IPS DF 19.7 (cell line): ENCODE data around the gene PPP1R1B.

Source experiments
- DNase-seq: peaks from one replicate; pipeline ENCODE4 v3.0.0-alpha.2; 2013; ENCODE audit warnings: low read depth, low spot score

The PPP1R1B gene

GRCh38 chr17:39632153-39632941 is 5.6 kb downstream of the PPP1R1B start:
- no peak for DNase-seq

GRCh38 chr17:39633570-39634183 is 6.9 kb downstream of the PPP1R1B start:
- no peak for DNase-seq

DNA sequence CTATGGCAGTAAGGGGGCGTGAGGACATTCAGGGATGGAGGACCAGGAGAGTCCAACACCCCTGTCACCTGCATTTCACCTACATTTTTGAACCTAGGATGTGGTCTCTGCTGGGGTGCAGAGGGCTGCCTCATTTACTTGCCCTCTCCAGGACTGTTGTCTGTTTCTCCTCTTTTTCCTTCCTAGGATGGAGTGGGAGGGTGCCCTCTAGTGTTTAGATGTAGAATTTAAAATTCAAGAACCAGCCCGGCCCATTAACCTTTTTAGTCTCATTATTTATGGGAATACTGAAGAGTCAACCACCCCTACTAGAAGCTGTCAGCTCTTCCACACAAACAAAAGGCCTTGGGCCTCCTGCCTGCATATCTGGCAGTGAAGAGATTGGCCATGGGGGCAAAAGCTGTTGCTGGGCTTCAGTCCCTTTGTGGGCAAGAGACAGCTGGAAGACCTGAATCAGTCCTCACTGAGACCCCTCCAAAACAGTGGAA is 7.7 kb downstream of the PPP1R1B start:
- DNase-seq = no peak

DNA sequence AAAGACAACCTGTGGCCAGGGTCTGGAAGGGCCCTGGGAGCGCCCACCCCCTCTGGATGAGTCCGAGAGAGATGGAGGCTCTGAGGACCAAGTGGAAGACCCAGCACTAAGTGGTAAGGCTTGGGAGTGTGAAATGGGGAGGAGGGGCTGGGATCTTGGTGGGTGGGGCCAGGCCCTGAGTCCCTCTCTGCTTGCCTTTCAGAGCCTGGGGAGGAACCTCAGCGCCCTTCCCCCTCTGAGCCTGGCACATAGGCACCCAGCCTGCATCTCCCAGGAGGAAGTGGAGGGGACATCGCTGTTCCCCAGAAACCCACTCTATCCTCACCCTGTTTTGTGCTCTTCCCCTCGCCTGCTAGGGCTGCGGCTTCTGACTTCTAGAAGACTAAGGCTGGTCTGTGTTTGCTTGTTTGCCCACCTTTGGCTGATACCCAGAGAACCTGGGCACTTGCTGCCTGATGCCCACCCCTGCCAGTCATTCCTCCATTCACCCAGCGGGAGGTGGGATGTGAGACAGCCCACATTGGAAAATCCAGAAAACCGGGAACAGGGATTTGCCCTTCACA is 8.9 kb downstream of the PPP1R1B start:
- no peak for DNase-seq

DNA sequence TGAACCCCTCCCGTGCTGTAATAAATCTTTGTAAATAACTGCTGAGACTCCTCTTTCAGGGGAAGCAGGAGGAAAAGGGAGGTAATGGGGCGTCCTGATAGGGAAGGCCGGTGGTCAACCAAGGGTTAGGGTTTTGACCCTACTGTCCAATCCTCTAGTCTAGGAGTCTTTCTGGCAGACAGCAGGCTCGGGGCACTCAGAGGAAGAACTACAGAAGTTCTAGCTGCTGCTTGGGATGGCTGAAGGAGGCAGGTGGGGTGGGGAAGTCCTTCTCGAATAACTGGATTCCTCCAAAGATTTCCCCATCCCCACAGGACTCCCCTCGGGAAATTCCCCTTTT is 9.8 kb downstream of the PPP1R1B start:
- DNase-seq = no peak

DNA sequence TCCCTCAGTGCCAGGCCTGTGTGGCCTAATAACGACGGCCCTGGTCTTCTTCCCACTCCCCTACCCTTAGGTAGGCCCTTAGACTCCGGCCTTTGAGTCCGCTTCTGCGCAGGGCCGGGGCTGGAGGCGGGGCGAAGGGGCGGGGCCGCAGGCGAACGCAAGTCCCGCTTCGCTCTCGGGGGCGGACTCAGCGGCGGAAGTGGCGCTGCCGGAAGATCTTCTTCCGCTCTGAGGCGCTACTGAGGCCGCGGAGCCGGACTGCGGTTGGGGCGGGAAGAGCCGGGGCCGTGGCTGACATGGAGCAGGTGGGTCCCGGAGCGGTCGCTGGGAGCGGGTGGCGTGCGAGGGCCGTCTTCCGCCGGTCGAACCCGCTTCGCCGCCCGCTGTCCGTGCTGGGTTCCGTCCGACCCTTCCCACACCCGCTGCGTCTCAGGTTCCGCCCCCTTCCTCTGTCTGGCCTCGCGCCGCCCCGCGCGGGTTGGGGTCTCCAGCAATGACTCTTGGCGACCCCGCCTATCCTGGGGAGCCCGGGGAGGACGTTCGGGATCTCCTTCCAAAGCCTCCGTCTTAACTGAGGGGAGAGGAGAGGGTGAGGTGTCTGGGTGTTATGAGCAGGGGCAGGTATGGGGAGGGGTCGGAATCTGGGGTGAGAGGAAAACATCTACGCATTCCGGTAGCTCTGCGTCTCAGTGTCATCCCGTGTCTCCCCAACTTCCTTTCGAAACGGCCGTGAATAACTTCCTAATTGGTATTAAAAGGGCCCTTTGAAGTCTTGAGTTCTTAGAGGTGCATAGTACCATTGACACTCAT is 10.4 kb downstream of the PPP1R1B start, which contains the start of gene STARD3:
Gene STARD3 (plus strand): TSS at position 218 of the 810 bp plus-strand sequence. CDS start 16,388 bp downstream, outside the sequence.
- no peak for DNase-seq

DNA sequence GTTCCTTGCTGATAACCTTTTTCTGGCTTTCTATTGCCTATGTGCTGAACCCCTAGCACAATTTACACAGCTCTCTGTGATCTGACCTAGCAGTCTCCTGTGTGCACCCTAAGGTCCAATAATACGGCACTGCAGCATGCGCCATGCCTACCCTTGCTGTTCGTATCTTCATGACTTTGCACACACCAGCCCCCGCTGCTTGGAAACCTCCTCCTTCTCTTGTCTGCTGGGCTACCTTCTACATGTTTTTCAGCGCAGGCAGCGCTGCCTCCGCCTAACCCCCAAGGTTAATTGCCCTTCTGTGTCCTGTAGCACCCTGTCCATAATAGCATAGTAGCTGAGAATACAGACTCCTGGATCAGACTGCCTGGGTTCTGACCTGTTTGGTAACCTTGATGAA is 11.6 kb downstream of the PPP1R1B start:
- DNase-seq = no peak

GRCh38 chr17:39639043-39639442 is 12.3 kb downstream of the PPP1R1B start:
- DNase-seq = no peak

DNA sequence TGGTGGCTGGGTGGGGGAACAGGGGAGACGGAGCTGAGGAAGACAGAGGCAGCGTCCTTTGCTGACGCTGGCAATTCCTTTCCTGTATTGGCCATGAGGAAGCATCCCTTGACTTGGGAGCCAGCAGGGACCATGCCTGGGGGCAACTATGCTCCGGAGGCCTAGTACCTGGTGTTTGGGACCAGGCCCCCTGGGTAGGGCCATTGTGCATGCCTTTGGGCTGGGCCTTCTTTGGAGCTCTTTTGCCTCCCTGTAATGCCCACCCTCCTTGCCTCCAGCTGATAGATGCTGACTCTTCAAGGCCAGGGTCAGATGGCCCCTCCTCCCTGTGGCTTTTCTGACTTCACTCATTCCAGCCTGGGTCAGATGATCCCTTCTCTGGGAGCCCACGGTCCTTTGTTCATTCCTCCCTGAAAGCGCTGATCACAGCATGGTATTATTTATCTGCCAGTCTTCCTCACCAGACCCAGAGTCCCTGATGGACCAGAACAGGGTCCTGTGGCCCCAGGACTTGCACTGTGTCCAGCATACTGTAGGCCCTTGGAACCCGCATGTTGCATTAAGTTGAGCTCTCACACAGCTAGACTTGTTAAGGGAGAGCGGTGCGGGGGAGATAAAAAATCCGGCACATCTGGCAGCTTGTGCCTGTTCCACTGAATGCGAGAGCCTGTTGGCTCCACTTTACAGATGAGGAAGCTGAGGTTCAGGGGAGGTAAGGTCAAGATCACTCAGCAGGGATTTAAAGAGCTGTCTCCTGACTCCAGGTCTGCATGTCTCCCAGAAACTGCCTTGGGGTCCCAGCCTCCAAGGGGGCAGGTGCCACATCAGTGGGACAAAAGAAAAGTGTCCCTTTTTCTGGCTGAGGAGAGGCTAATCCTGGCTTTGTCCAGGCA is 13.1 kb downstream of the PPP1R1B start:
- no peak for DNase-seq

GRCh38 chr17:39640591-39641031 is 13.9 kb downstream of the PPP1R1B start:
- no peak for DNase-seq

DNA sequence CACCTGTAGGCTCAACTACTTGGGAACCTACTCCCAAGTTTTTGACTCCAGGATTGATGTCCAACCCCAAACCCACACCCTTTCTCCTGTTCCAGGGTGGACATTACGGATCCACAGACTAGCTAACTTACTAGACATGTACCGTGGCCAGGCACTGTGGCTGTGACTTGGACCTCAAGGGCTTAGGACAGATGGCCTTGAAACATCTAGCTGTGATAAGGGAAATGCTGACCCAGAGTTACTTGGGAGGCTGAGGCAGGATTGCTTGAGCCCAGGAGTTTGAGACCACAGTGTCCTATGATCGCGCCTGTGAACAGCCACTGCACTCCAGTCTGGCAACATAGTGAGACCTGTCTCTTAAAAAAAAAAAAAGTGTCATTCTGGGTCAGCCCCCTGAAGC is 14.3 kb downstream of the PPP1R1B start:
- DNase-seq = no peak

GRCh38 chr17:39641883-39642282 is 15.1 kb downstream of the PPP1R1B start:
- no peak for DNase-seq

GRCh38 chr17:39642291-39643074 is 15.7 kb downstream of the PPP1R1B start:
- no peak for DNase-seq

DNA sequence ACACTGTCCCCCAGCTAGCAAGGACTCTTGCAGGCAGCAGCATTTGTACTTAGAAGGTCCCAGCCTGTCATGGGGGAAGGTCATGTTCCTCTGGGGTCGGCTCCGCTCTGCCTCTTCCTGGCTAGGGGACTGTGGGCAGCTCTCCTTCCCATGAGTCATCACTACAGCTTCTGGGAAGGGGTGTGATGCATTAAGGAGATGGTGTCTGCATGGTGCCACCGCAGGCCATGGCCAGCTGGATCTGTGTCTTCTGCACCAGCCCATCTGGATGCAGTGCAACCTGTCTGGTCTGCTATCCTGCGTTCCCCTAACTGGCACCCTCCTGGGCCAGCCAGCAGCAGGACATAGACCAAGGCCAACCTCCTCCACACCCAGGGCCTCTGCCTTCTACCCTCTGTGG is 16.5 kb downstream of the PPP1R1B start:
- DNase-seq = no peak

DNA sequence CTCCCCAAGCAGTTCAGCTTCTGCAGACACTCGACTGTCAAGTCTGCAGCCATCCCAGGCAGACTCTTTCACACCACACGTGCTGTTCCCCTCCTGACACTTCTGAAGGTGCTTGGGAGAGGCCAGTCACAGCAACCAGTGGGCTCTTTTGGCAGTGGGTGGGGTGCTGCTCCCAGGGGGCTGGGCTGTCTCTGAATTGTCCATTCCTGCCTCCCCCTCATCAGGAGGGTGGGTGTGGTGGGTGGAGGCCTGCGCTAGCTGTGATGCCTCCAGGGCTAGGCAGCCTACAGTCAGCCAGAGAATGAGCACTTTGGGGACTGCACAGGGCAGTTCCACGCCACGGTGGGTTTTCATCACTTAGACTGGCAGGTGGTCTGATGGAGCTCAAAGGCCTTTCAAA is 20.5 kb downstream of the PPP1R1B start:
- DNase-seq = no peak

DNA sequence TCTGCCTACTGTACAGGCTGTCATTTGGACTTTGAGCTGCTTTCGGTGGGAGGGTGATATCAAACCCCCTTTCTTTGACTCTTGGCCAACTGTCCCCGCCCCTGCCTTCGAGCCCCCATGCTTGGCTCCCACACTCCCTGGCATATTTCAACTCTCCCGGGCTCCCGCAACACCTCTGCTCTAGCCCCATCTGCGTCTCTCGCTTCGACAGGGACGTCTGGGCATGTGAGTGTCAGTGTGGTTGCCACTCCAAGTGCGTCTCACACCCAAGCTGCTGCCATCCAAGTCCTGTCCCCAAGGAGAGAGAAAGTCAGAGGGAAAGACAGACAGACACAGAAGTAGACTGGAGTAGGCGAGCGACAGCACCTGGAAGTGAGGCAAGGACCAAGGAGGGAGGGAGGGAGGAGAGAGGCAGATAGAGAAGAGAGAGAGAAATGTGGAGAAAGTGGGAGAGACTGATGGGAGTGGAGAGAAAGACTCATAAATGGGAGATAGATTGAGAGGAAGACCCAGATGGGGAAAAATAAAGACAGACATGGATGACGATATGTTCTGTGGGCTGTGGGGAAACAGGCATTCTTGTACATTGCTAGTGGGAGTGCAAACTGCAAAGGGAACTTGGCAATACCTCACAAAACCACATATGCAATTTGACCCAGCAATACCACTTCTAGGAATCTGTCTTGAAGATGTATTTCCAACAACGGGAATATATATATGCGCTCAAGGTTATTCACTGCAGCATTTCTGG is 22.0 kb downstream of the PPP1R1B start:
- no peak for DNase-seq

DNA sequence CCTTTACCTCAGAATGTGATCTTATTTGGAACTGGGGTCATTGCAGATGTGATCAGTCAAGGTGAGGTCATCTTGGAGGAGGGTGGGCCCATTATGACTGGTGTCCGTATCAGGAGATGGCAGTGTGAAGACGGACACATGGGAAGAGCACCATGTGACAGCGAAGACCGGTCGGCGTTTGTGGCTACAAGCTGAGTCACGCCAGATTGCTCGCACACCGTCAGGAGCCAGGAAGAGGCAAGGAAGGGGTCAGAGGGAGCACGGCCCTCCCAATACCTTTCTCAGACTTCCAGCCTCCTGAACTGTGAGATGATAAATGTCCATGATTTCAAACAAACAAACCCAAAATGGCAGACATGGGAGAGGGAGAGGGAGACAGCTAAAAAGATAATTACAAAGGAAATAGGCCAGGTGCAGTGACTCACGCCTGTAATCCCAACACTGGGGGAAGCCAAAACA is 23.4 kb downstream of the PPP1R1B start:
- DNase-seq = no peak

- DNase-seq = no peak
These were observed 25.3 kb downstream of the PPP1R1B start for GRCh38 chr17:39651923-39652586.
